A549 (cell line): ENCODE data around the gene KRT33A. TPM values are rescaled to one million over a fixed set of nuclear protein-coding genes. Genes with fewer than 3 reads are reported as not detected.

ENCODE experiments used
- ATAC-seq, 2 experiments: fragments of 200-7000 bp in 1 of 2; fragments of >200 bp in 1 of 2; cut with Nextera tagmentation in 1 of 2; cut with Tn5 transposase in 1 of 2; 3 replicates each; pipeline versions ENCODE4 v1.8.0 to v1.9.1; 2018 to 2020; ENCODE audit warnings: mild to moderate bottlenecking in 1 of 2, moderate library complexity in 1 of 2
- CTCF ChIA-PET: fragments of 300-600 bp; sonication (Branson Sonifier 250); formaldehyde crosslinking; extraction: SDS; loops from one replicate; lab custom pipeline; 2021; ENCODE audit warnings: antibody characterized with exemption, inconsistent platforms; lab: Yijun Ruan, JAX
- POLR2A ChIA-PET: fragments of 350-600 bp; formaldehyde crosslinking; extraction: SDS; loops from one replicate; lab custom pipeline; 2021; ENCODE audit warnings: antibody characterized with exemption, inconsistent platforms; lab: Yijun Ruan, JAX
- DNase-seq, 2 experiments: peaks; one replicate each; pipeline versions ENCODE4 v3.0.0 to v3.0.0-alpha.2; 2011 to 2016; ENCODE audit warnings: low read depth in 1 of 2, low spot score in 1 of 2
- FAIRE-seq: peaks from 2 replicates; lab custom pipeline; 2011; peaks lifted over from hg19 to GRCh38; lab: Jason Lieb, UNC
- H3K27ac ChIP-seq, 2 experiments: fragments of >200 bp; sonication (Bioruptor Twin); formaldehyde crosslinking; 3 replicates each; pipeline ENCODE4 v1.5.1; 2016 to 2017
- H3K4me1 ChIP-seq: fragments of >200 bp; sonication (Bioruptor Twin); formaldehyde crosslinking; 3 replicates; pipeline ENCODE4 v1.6.1; 2016
- H3K4me2 ChIP-seq: fragments of >200 bp; sonication (Bioruptor Twin); formaldehyde crosslinking; 3 replicates; pipeline ENCODE4 v1.6.1; 2016
- H3K4me3 ChIP-seq: fragments of >200 bp; sonication (Bioruptor Twin); formaldehyde crosslinking; 3 replicates; pipeline ENCODE4 v1.5.1; 2016
- H3K9me3 ChIP-seq: fragments of >200 bp; sonication (Bioruptor Twin); formaldehyde crosslinking; 3 replicates; pipeline ENCODE4 v1.6.1; 2016
- EHF ChIP-seq: fragments of 250-450 bp; sonication (Bioruptor Pico); IDR thresholded peaks from 2 replicates; pipeline ENCODE4 v1.5.0; 2020; ENCODE audit warnings: mild to moderate bottlenecking
- EP300 ChIP-seq, 2 experiments: fragments of >200 bp; sonication (Bioruptor Twin); formaldehyde crosslinking; IDR thresholded peaks; 2 replicates in 1 of 2; 3 replicates in 1 of 2; pipeline ENCODE4 v1.6.1; 2016 to 2017
- ESRRA ChIP-seq: fragments of 150-350 bp; IDR thresholded peaks from 2 replicates; pipeline ENCODE4 v1.6.1; 2014; ENCODE audit warnings: mild to moderate bottlenecking, low read length, borderline replicate concordance
- FOSB ChIP-seq: fragments of 250-450 bp; sonication (Bioruptor Pico); IDR thresholded peaks from 2 replicates; pipeline ENCODE4 v1.5.0; 2020; ENCODE audit warnings: mild to moderate bottlenecking, moderate library complexity
- FOSL2 ChIP-seq, 2 experiments: fragments of 450-650 bp in 1 of 2; fragments of >200 bp in 1 of 2; sonication (Bioruptor Twin) in 1 of 2; formaldehyde crosslinking; IDR thresholded peaks; 2 replicates each; pipeline versions ENCODE4 v1.5.0 to v1.6.1; 2016 to 2020; ENCODE audit warnings: mild to moderate bottlenecking in 1 of 2, moderate library complexity in 1 of 2
- GATA3 ChIP-seq: IDR thresholded peaks from 2 replicates; pipeline ENCODE4 v1.6.1; 2012; ENCODE audit warnings: borderline replicate concordance
- HEYL ChIP-seq: fragments of 250-450 bp; sonication (Bioruptor Pico); IDR thresholded peaks from 2 replicates; pipeline ENCODE4 v1.8.0; 2021; ENCODE audit warnings: mild to moderate bottlenecking, moderate library complexity
- HOXA7 ChIP-seq: fragments of 250-450 bp; sonication (Bioruptor Pico); IDR thresholded peaks from 2 replicates; pipeline ENCODE4 v1.5.0; 2020; ENCODE audit warnings: mild to moderate bottlenecking, moderate library complexity
- MYC ChIP-seq: IDR thresholded peaks from 2 replicates; pipeline ENCODE4 v1.6.1; 2012; ENCODE audit warnings: mild to moderate bottlenecking, inconsistent platforms, low read length, improper control_type of control experiment, borderline replicate concordance
- NFE2L2 ChIP-seq: fragments of 150-350 bp; conservative IDR thresholded peaks from 2 replicates; pipeline ENCODE4 v1.6.1; 2014; ENCODE audit warnings: low read length
- NPAS2 ChIP-seq: fragments of 250-450 bp; sonication (Bioruptor Pico); IDR thresholded peaks from 2 replicates; pipeline ENCODE4 v1.8.0; 2022; ENCODE audit warnings: mild to moderate bottlenecking, moderate library complexity, borderline replicate concordance
- NR3C1 ChIP-seq: fragments of >200 bp; sonication (Bioruptor Twin); formaldehyde crosslinking; IDR thresholded peaks from 3 replicates; pipeline ENCODE4 v1.6.1; 2017
- RFX5 ChIP-seq: fragments of 450-650 bp; IDR thresholded peaks from 2 replicates; pipeline ENCODE4 v1.7.1; 2014; ENCODE audit warnings: antibody characterized with exemption, mild to moderate bottlenecking, moderate library complexity
- SREBF2 ChIP-seq: fragments of 450-650 bp; IDR thresholded peaks from 2 replicates; pipeline ENCODE4 v1.6.1; 2014; ENCODE audit warnings: mild to moderate bottlenecking, moderate library complexity
- ZSCAN20 ChIP-seq: fragments of 250-450 bp; sonication (Bioruptor Pico); IDR thresholded peaks from 2 replicates; pipeline ENCODE4 v1.8.0; 2022; ENCODE audit warnings: mild to moderate bottlenecking, moderate library complexity
- WGBS: methylation state at CpG from one replicate; pipeline ENCODE4 v1.1.6; 2017; ENCODE audit errors: missing lambda C conversion rate; 5-methylcytosine and 5-hydroxymethylcytosine counted together
- polyA plus RNA-seq, 4 experiments: library from polyadenylated mRNA; depleted of rRNA in 3 of 4; stranded (reverse); fragments of >200 nt; fragmentation: RNase III in 1 of 4; extraction: RNeasy Plus Mini Kit Qiagen cat#74134 plus additional on column Dnase treatment in 1 of 4; gene quantifications; 2 replicates in 3 of 4; 3 replicates in 1 of 4; pipeline ENCODE4 v1.2.3, GENCODE V29; 2011 to 2017
- TF ChIP-seq, protein P1 (sequence below): IDR thresholded peaks from 2 replicates; pipeline ENCODE4 v1.6.1; 2012
- TF ChIP-seq, protein P2 (sequence below): fragments of 150-350 bp; IDR thresholded peaks from 2 replicates; pipeline ENCODE4 v1.6.1; 2014; ENCODE audit warnings: low read depth, mild to moderate bottlenecking, low read length
- TF ChIP-seq, protein P3 (sequence below): fragments of 250-450 bp; sonication (Bioruptor Pico); IDR thresholded peaks from 2 replicates; pipeline ENCODE4 v1.5.0; 2021; ENCODE audit warnings: mild to moderate bottlenecking, moderate library complexity, borderline replicate concordance
- TF ChIP-seq, protein P4 (sequence below): fragments of >200 bp; sonication (Bioruptor Twin); formaldehyde crosslinking; IDR thresholded peaks from 3 replicates; pipeline ENCODE4 v1.6.1; 2016

Gene KRT33A
- polyA plus RNA-seq, 2 of the 4 experiments (the other 2 are of a cell fraction) = not detected

DNA sequence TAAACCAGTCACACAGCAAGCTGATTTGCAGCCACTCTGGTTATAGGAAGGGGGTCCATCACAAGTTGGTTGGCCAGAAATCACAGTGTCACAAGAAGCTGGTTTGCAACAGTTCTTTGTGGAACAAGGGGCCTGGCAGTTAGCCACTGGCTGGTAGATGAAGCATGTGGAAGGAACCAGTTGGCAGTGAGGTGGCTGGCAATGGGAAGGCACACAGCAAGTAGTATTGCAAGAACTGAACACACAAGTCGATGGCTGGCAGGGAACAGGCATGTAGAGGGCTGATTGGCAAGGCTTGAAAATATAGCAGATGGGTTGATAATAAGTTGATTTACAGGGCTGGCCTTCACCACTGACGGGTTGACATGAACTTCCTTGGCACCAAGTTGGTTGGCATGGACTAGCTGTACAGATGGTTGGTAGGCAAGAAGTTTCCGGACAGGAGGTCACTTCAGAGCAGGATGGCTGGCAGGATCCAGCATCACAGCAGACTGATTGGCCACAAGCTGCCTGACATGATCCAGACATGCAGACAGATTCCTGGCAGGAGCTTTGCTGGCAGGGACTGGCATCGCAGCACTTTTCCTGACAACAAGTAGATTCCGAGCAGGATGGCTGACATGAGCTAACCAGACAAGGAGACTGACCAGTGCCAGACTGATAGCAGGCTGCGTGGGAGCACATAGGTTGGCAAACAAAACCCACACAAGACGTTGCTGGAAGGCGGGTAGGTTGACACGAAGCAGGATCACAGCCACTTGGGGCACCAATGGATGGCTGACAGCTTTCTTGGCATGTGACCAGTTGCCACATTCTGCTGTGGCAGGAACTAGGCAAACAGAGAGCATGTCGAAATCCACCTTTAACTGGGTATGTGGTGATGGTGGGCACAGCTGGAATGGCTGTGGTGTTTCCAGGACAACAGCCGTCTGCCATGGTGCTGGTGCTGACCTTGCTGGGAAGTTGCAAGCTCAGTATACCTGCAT is 48.4 kb downstream of the KRT33A start, which contains the start of gene KRTAP29-1:
TSS of gene KRTAP29-1 (minus strand) at position 936 of the 986 bp plus-strand sequence. CDS start at position 936, 0 bp downstream.
- no peak for FAIRE-seq
- no peaks in the 10 kb centered on the region for H3K4me1 ChIP-seq
- CTCF ChIA-PET = interaction anchor here (1.0 to 3.3 kb wide), 7 partner anchors 10 to 361 kb away, joined by 3 to 10 read pairs (median 6); partner anchors contain the start of gene KRTAP4-4

DNA sequence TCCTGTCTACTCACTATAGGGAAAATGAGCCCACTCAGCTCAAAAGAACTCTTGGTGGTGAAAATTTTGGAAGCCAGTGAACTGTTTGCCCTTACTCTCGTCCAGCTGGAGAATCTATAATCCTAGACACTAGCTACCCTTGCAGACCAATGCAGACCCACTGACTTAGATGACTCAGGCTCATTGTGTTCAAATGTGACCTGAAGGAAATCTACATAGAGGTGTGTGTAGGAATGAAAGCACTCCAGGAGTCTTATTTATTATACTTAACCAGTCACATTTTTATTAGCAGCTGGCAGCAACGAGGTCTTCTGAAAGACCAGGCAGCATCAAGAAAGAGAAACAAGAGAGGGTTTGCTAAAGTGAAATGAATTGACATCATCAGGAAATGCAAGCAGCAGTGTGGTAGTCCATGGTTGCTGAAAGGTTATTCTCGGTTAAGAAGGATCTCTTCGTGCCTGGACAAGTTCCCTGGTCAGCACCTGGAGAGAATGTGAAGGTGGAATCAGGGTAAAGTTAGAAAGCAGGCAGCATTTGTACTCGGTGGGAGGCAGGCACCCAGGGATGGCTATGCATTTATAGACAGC is 49.3 kb downstream of the KRT33A start:
- CTCF ChIA-PET = interaction anchor here (0.7 to 1.5 kb wide), 4 partner anchors 22 to 362 kb away, joined by 3 to 10 read pairs (median 4); no protein-coding TSS in a partner anchor

More for the DNA sequence above, 48.4 kb downstream of the KRT33A start, which contains the start of gene KRTAP29-1:
- POLR2A ChIA-PET = no interaction called here
- Histone ChIP-seq H3K27ac (no peak within 1 kb of the TSS), H3K9me3 (no peaks in the 10 kb centered on the region), H3K4me3 (no peak within 1 kb of the TSS), H3K4me2 (no peak within 1 kb of the TSS)
- TF ChIP-seq, protein P1, sequence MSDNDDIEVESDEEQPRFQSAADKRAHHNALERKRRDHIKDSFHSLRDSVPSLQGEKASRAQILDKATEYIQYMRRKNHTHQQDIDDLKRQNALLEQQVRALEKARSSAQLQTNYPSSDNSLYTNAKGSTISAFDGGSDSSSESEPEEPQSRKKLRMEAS = no peak
- TF ChIP-seq NPAS2 (CRISPR knock-in tag) (no peak), FOSL2 (IDR thresholded peaks at IDR 0.05) (no peak), FOSL2 (CRISPR knock-in tag; IDR thresholded peaks at IDR 0.05) (no peak)
- ATAC-seq (peak in 1 of 2 experiments; percentile 22; a peak in 1 of 6 replicates), DNase-seq (no peak)
- WGBS = 48% methylated on average over 11 of the region's 11 CpGs

DNA sequence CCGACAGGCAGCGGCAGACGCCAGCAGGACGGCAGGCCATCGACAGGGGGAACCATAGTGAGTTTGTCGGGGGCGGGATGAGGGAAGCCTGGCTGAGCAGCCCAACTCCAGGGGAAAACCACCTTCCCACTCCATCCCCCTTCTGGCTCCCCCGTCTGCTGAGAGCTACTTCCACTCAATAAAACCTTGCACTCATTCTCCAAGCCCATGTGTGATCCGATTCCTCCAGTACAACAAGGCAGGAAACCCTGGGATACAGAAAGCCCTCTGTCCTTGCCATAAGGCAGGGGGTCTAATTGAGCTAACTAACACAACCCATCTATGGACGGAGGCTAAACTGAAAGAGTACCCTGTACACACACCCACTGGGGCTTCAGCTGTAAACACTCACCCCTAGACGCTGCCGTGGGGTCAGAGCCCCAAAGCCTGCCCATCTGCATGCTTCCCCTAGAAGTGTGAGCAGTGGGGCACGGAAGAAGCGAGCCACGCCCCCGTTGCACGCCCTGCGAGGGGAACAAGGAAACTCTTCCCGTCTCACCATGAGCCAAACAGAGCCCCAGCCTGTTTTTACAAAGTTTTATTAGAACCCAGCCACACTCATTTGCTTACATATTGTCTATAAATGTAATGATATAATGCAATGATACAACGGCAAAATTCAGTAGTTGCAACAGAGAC is 52.0 kb downstream of the KRT33A start:
- CTCF ChIA-PET = interaction anchor here (0.7 kb wide), 1 partner anchor 18 kb away, joined by 3 read pairs; no protein-coding TSS in a partner anchor
- FAIRE-seq = no peak

More for the DNA sequence above, 49.3 kb downstream of the KRT33A start:
- Histone ChIP-seq H3K4me3 (no peak overlapping the region), H3K4me2 (no peak overlapping the region), H3K4me1 (no peaks in the 10 kb centered on the region), H3K27ac (no peak overlapping the region)
- WGBS = 37% methylated on average over 5 of the region's 5 CpGs
- DNase-seq (no peak), FAIRE-seq (no peak)
- POLR2A ChIA-PET = no interaction called here
- TF ChIP-seq MYC (no peak), HEYL (CRISPR knock-in tag) (no peak), RFX5 (no peak), NR3C1 (no peak), EP300 (IDR thresholded peaks at IDR 0.05) (no peak), HOXA7 (no peak), NFE2L2 (no peak), ESRRA (no peak), EHF (CRISPR knock-in tag) (no peak), ZSCAN20 (CRISPR knock-in tag) (no peak), FOSB (CRISPR knock-in tag) (no peak)
- TF ChIP-seq, protein P2, sequence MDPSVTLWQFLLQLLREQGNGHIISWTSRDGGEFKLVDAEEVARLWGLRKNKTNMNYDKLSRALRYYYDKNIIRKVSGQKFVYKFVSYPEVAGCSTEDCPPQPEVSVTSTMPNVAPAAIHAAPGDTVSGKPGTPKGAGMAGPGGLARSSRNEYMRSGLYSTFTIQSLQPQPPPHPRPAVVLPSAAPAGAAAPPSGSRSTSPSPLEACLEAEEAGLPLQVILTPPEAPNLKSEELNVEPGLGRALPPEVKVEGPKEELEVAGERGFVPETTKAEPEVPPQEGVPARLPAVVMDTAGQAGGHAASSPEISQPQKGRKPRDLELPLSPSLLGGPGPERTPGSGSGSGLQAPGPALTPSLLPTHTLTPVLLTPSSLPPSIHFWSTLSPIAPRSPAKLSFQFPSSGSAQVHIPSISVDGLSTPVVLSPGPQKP = no peak
- TF ChIP-seq, protein P3, sequence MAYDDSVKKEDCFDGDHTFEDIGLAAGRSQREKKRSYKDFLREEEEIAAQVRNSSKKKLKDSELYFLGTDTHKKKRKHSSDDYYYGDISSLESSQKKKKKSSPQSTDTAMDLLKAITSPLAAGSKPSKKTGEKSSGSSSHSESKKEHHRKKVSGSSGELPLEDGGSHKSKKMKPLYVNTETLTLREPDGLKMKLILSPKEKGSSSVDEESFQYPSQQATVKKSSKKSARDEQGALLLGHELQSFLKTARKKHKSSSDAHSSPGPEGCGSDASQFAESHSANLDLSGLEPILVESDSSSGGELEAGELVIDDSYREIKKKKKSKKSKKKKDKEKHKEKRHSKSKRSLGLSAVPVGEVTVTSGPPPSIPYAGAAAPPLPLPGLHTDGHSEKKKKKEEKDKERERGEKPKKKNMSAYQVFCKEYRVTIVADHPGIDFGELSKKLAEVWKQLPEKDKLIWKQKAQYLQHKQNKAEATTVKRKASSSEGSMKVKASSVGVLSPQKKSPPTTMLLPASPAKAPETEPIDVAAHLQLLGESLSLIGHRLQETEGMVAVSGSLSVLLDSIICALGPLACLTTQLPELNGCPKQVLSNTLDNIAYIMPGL (CRISPR knock-in tag) = no peak
- TF ChIP-seq, all 56 proteins: peak for 0
- H3K9me3 ChIP-seq = no peaks in the 10 kb centered on the region
- ATAC-seq = no peak

More for the DNA sequence above, 52.0 kb downstream of the KRT33A start:
- POLR2A ChIA-PET = no interaction called here
- H3K4me1 ChIP-seq = no peaks in the 10 kb centered on the region
- WGBS = 76% methylated on average over 20 of the region's 20 CpGs
- TF ChIP-seq ZSCAN20 (CRISPR knock-in tag) (no peak), SREBF2 (no peak), GATA3 (no peak)
- TF ChIP-seq, protein P4, sequence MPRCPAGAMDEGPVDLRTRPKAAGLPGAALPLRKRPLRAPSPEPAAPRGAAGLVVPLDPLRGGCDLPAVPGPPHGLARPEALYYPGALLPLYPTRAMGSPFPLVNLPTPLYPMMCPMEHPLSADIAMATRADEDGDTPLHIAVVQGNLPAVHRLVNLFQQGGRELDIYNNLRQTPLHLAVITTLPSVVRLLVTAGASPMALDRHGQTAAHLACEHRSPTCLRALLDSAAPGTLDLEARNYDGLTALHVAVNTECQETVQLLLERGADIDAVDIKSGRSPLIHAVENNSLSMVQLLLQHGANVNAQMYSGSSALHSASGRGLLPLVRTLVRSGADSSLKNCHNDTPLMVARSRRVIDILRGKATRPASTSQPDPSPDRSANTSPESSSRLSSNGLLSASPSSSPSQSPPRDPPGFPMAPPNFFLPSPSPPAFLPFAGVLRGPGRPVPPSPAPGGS = no peak
- no peaks in the 10 kb centered on the region for H3K9me3 ChIP-seq
- no peak overlapping the region for H3K4me3 ChIP-seq
- DNase-seq (no peak), ATAC-seq (no peak)
- H3K27ac ChIP-seq = no peak overlapping the region
- H3K4me2 ChIP-seq = no peak overlapping the region
